Osteoblast (primary cell): Measurements from ENCODE around the gene DPP6. TPM values are rescaled to one million over a fixed set of nuclear protein-coding genes. Genes with fewer than 3 reads are reported as not detected.

Experiments used
- DNase-seq: peaks from one replicate; pipeline ENCODE4 v3.0.0; 2011; ENCODE audit warnings: low spot score, mixed read lengths; ENCODE audit not compliant: insufficient read length; ENCODE audit errors: missing footprints
- H2AFZ ChIP-seq: 2 replicates; pipeline ENCODE4 v1.6.0; 2011; ENCODE audit warnings: mild to moderate bottlenecking, low read length
- H3K27ac ChIP-seq: 2 replicates; pipeline ENCODE4 v1.5.1; 2011; ENCODE audit warnings: mild to moderate bottlenecking, low read depth, low read length, moderate library complexity
- H3K27me3 ChIP-seq: 2 replicates; pipeline ENCODE4 v1.6.0; 2012; ENCODE audit warnings: mild to moderate bottlenecking, control low read depth, inconsistent platforms, low read length, moderate library complexity; ENCODE audit not compliant: insufficient read depth
- H3K36me3 ChIP-seq: 2 replicates; pipeline ENCODE4 v1.5.1; 2011; ENCODE audit warnings: mild to moderate bottlenecking, low read length, control low read depth, moderate library complexity; ENCODE audit not compliant: insufficient read depth
- H3K4me1 ChIP-seq: 2 replicates; pipeline ENCODE4 v1.5.1; 2011; ENCODE audit warnings: mild to moderate bottlenecking, low read length, control low read depth, moderate library complexity; ENCODE audit not compliant: insufficient read depth
- H3K4me2 ChIP-seq: 2 replicates; pipeline ENCODE4 v1.6.0; 2011; ENCODE audit warnings: mild to moderate bottlenecking, low read length; ENCODE audit not compliant: insufficient read depth
- H3K4me3 ChIP-seq: fragments of 200-600 bp; sonication (generic); 3 replicates; pipeline ENCODE4 v1.5.1; 2012; ENCODE audit warnings: mild to moderate bottlenecking, low read length, inconsistent platforms; ENCODE audit not compliant: insufficient read depth
- H3K79me2 ChIP-seq: 2 replicates; pipeline ENCODE4 v1.6.0; 2012; ENCODE audit warnings: mild to moderate bottlenecking, low read length, control low read depth, inconsistent platforms; ENCODE audit not compliant: insufficient read depth
- H3K9me3 ChIP-seq: 2 replicates; pipeline ENCODE4 v1.5.1; 2011; ENCODE audit warnings: low read depth, low read length, control low read depth
- H4K20me1 ChIP-seq: 2 replicates; pipeline ENCODE4 v1.6.0; 2012; ENCODE audit warnings: mild to moderate bottlenecking, low read length, control low read depth; ENCODE audit not compliant: insufficient read depth
- CTCF ChIP-seq: IDR thresholded peaks from 2 replicates; pipeline ENCODE4 v1.5.1; 2011; ENCODE audit warnings: mild to moderate bottlenecking, low read depth, low read length, moderate library complexity; ENCODE audit errors: extremely low read depth
- total RNA-seq: library from RNA; depleted of rRNA; stranded (reverse); fragments of >200 nt; gene quantifications from 2 replicates; pipeline ENCODE4 v1.2.3, GENCODE V29; 2012

DPP6 gene
- total RNA-seq, 1 donor: not detected

- H3K27ac ChIP-seq: no peak overlapping the region
- no peaks in the 10 kb centered on the region for H3K79me2 ChIP-seq
- H4K20me1 ChIP-seq: no peaks in the 10 kb centered on the region
- H3K9me3 ChIP-seq: no peaks in the 10 kb centered on the region
- H3K36me3 ChIP-seq: no peaks in the 10 kb centered on the region
- no peak for TF ChIP-seq CTCF
- H3K27me3 ChIP-seq: no peaks in the 10 kb centered on the region
- H3K4me3 ChIP-seq: no peak overlapping the region
- H3K4me1 ChIP-seq: no peaks in the 10 kb centered on the region
- H2AFZ ChIP-seq: no peak overlapping the region
- no peak for DNase-seq
- no peak overlapping the region for H3K4me2 ChIP-seq
Measured at GRCh38 chr7:154241988-154242387, 189.8 kb downstream of the DPP6 start.

- no peak overlapping the region for H3K4me2 ChIP-seq
- no peak for TF ChIP-seq CTCF
- H3K36me3 ChIP-seq: no peaks in the 10 kb centered on the region
- DNase-seq: no peak
- no peak overlapping the region for H3K4me3 ChIP-seq
- H3K4me1 ChIP-seq: no peaks in the 10 kb centered on the region
- no peak overlapping the region for H3K27ac ChIP-seq
- no peaks in the 10 kb centered on the region for H3K27me3 ChIP-seq
- no peaks in the 10 kb centered on the region for H4K20me1 ChIP-seq
- no peaks in the 10 kb centered on the region for H3K79me2 ChIP-seq
- H3K9me3 ChIP-seq: no peaks in the 10 kb centered on the region
- H2AFZ ChIP-seq: no peak overlapping the region
Measured at GRCh38 chr7:154242709-154243108, 190.5 kb downstream of the DPP6 start.

- H3K4me1 ChIP-seq: no peaks in the 10 kb centered on the region
- DNase-seq: no peak
- H3K4me2 ChIP-seq: no peak overlapping the region
- H3K36me3 ChIP-seq: no peaks in the 10 kb centered on the region
- H3K79me2 ChIP-seq: no peaks in the 10 kb centered on the region
- no peak for TF ChIP-seq CTCF
- H2AFZ ChIP-seq: no peak overlapping the region
- no peak overlapping the region for H3K4me3 ChIP-seq
- no peaks in the 10 kb centered on the region for H3K27me3 ChIP-seq
- no peaks in the 10 kb centered on the region for H3K9me3 ChIP-seq
- no peak overlapping the region for H3K27ac ChIP-seq
- H4K20me1 ChIP-seq: no peaks in the 10 kb centered on the region
Measured at GRCh38 chr7:154252046-154252445, 199.8 kb downstream of the DPP6 start.

GRCh38 chr7:154253810-154254209 lies 201.6 kb downstream of the DPP6 start:
- Histone ChIP-seq H3K4me1 (no peaks in the 10 kb centered on the region), H3K27me3 (no peaks in the 10 kb centered on the region), H4K20me1 (no peaks in the 10 kb centered on the region), H3K4me3 (no peak overlapping the region), H3K79me2 (no peaks in the 10 kb centered on the region), H2AFZ (no peak overlapping the region), H3K36me3 (no peaks in the 10 kb centered on the region), H3K27ac (no peak overlapping the region), H3K4me2 (no peak overlapping the region), H3K9me3 (no peaks in the 10 kb centered on the region)
- TF ChIP-seq CTCF: no peak
- DNase-seq: no peak
